HEK293 (cell line): ENCODE results near the gene PRRG4.

ENCODE experiments used
- CTCF ChIA-PET: fragments of 350-600 bp; formaldehyde crosslinking; extraction: SDS; loops from one replicate; lab custom pipeline; 2021; ENCODE audit warnings: antibody characterized with exemption; lab: Yijun Ruan, JAX
- POLR2A ChIA-PET: fragments of 300-600 bp; formaldehyde crosslinking; extraction: SDS; loops from one replicate; lab custom pipeline; 2020; ENCODE audit warnings: antibody characterized with exemption, inconsistent platforms; lab: Yijun Ruan, JAX
- H3K27ac ChIP-seq: fragments of 200-500 bp; sonication (Bioruptor generic); 2 replicates; pipeline ENCODE4 v1.5.1; 2014; ENCODE audit warnings: low read depth, low read length, control low read depth, inconsistent platforms; ENCODE audit errors: extremely low read depth
- H3K36me3 ChIP-seq, 2 experiments: fragments of 200-500 bp in 1 of 2; sonication (Bioruptor generic) in 1 of 2; 1 replicate in 1 of 2; 2 replicates in 1 of 2; pipeline ENCODE4 v1.5.1; 2014 to 2017; ENCODE audit warnings: inconsistent platforms in 2 of 2, low read length in 2 of 2; ENCODE audit not compliant: control insufficient read depth in 2 of 2, insufficient read depth in 1 of 2
- H3K4me1 ChIP-seq: fragments of 200-500 bp; sonication (Bioruptor generic); 2 replicates; pipeline ENCODE4 v1.5.1; 2014; ENCODE audit warnings: mild to moderate bottlenecking, low read length, inconsistent platforms; ENCODE audit not compliant: control insufficient read depth, insufficient read depth
- H3K4me3 ChIP-seq: 2 replicates; pipeline ENCODE4 v1.5.1; 2011; ENCODE audit warnings: low read depth, mild to moderate bottlenecking, control low read depth, low read length, moderate library complexity
- H3K9me3 ChIP-seq: fragments of 200-500 bp; sonication (Bioruptor generic); 2 replicates; pipeline ENCODE4 v1.5.1; 2014; ENCODE audit warnings: low read depth, low read length, inconsistent platforms; ENCODE audit not compliant: control insufficient read depth, insufficient read depth
- KLF16 ChIP-seq: fragments of 450-650 bp; formaldehyde crosslinking; IDR thresholded peaks from 2 replicates; pipeline ENCODE4 v1.5.1; 2017; ENCODE audit warnings: missing biosample characterization, missing genetic modification characterization
- KLF17 ChIP-seq: fragments of 450-650 bp; formaldehyde crosslinking; IDR thresholded peaks from 2 replicates; pipeline ENCODE4 v1.5.1; 2016; ENCODE audit warnings: missing biosample characterization, missing genetic modification characterization
- OVOL3 ChIP-seq: fragments of 450-650 bp; formaldehyde crosslinking; IDR thresholded peaks from 2 replicates; pipeline ENCODE4 v1.5.1; 2016; ENCODE audit warnings: missing biosample characterization, missing genetic modification characterization
- PRDM1 ChIP-seq: fragments of 450-650 bp; formaldehyde crosslinking; IDR thresholded peaks from 2 replicates; pipeline ENCODE4; 2016; ENCODE audit warnings: missing biosample characterization, missing genetic modification characterization
- PRDM10 ChIP-seq: fragments of 450-650 bp; formaldehyde crosslinking; IDR thresholded peaks from 2 replicates; pipeline ENCODE4 v1.5.1; 2016; ENCODE audit warnings: missing biosample characterization, missing genetic modification characterization
- ZBTB17 ChIP-seq: fragments of 450-650 bp; formaldehyde crosslinking; IDR thresholded peaks from 2 replicates; pipeline ENCODE4 v1.5.1; 2016; ENCODE audit warnings: missing biosample characterization, missing genetic modification characterization
- ZBTB20 ChIP-seq: fragments of 450-650 bp; formaldehyde crosslinking; IDR thresholded peaks from 2 replicates; pipeline ENCODE4 v1.5.1; 2016; ENCODE audit warnings: missing biosample characterization, missing genetic modification characterization
- ZBTB26 ChIP-seq: fragments of 450-650 bp; formaldehyde crosslinking; optimal IDR thresholded peaks from 2 replicates; pipeline ENCODE3; 2016; ENCODE audit warnings: missing biosample characterization, mild to moderate bottlenecking, missing genetic modification characterization
- ZBTB8A ChIP-seq: fragments of 450-650 bp; formaldehyde crosslinking; IDR thresholded peaks from 2 replicates; pipeline ENCODE4 v1.5.1; 2016; ENCODE audit warnings: missing biosample characterization, missing genetic modification characterization
- ZNF132 ChIP-seq: fragments of 450-650 bp; formaldehyde crosslinking; IDR thresholded peaks from 2 replicates; pipeline ENCODE4 v1.5.1; 2017; ENCODE audit warnings: missing biosample characterization, missing genetic modification characterization, borderline replicate concordance
- ZNF138 ChIP-seq: fragments of 450-650 bp; formaldehyde crosslinking; IDR thresholded peaks from 2 replicates; pipeline ENCODE4 v1.5.1; 2016; ENCODE audit warnings: missing biosample characterization, missing genetic modification characterization, borderline replicate concordance
- ZNF157 ChIP-seq: fragments of 450-650 bp; formaldehyde crosslinking; IDR thresholded peaks from 2 replicates; pipeline ENCODE4 v1.5.1; 2016; ENCODE audit warnings: missing biosample characterization, missing genetic modification characterization
- ZNF23 ChIP-seq: fragments of 450-650 bp; formaldehyde crosslinking; IDR thresholded peaks from 2 replicates; pipeline ENCODE4 v1.5.1; 2016; ENCODE audit warnings: missing biosample characterization, missing genetic modification characterization, borderline replicate concordance
- ZNF248 ChIP-seq: fragments of 450-650 bp; formaldehyde crosslinking; IDR thresholded peaks from 2 replicates; pipeline ENCODE4 v1.5.1; 2017; ENCODE audit warnings: missing biosample characterization, missing genetic modification characterization
- ZNF335 ChIP-seq: fragments of 450-650 bp; formaldehyde crosslinking; conservative IDR thresholded peaks from 2 replicates; pipeline ENCODE4 v1.5.1; 2016; ENCODE audit warnings: missing biosample characterization, missing genetic modification characterization
- ZNF341 ChIP-seq: fragments of 450-650 bp; formaldehyde crosslinking; IDR thresholded peaks from 2 replicates; pipeline ENCODE4; 2016; ENCODE audit warnings: low read depth, missing biosample characterization, missing genetic modification characterization
- ZNF518A ChIP-seq: fragments of 450-650 bp; formaldehyde crosslinking; conservative IDR thresholded peaks from 2 replicates; pipeline ENCODE4 v1.5.1; 2016; ENCODE audit warnings: low read depth, missing biosample characterization, missing genetic modification characterization
- ZNF623 ChIP-seq: fragments of 450-650 bp; formaldehyde crosslinking; IDR thresholded peaks from 2 replicates; pipeline ENCODE4 v1.5.1; 2016; ENCODE audit warnings: missing biosample characterization, missing genetic modification characterization
- ZNF791 ChIP-seq: fragments of 450-650 bp; formaldehyde crosslinking; IDR thresholded peaks from 2 replicates; pipeline ENCODE4 v1.5.1; 2016; ENCODE audit warnings: missing biosample characterization, missing genetic modification characterization
- ZNF792 ChIP-seq: fragments of 450-650 bp; formaldehyde crosslinking; IDR thresholded peaks from 2 replicates; pipeline ENCODE4 v1.5.1; 2016; ENCODE audit warnings: missing biosample characterization, missing genetic modification characterization
- ZSCAN16 ChIP-seq: fragments of 450-650 bp; formaldehyde crosslinking; IDR thresholded peaks from 2 replicates; pipeline ENCODE4 v1.5.1; 2016; ENCODE audit warnings: missing biosample characterization, missing genetic modification characterization
- ZSCAN18 ChIP-seq: fragments of 450-650 bp; formaldehyde crosslinking; IDR thresholded peaks from 2 replicates; pipeline ENCODE4 v1.5.1; 2016; ENCODE audit warnings: missing biosample characterization, missing genetic modification characterization
- ZXDB ChIP-seq: fragments of 450-650 bp; formaldehyde crosslinking; IDR thresholded peaks from 2 replicates; pipeline ENCODE4 v1.5.1; 2016; ENCODE audit warnings: missing biosample characterization, missing genetic modification characterization

The PRRG4 gene

GRCh38 chr11:32829157-32829679 lies 509 bp upstream of the PRRG4 start:
- POLR2A ChIA-PET, result interaction anchor here (1.9 kb wide), 1 partner anchor 9 kb away, joined by 6 read pairs; no protein-coding TSS in a partner anchor
- Histone ChIP-seq H3K4me3 (peak overlapping the region; percentile 72), H3K27ac (peak overlapping the region; percentile 79; the same call in 1 of the 2 replicates), H3K4me1 (no peaks in the 10 kb centered on the region), H3K36me3 (peaks cover 0 to 16% of the 10 kb centered on the region in 2 experiments; a peak in 1 of 3 replicates), H3K9me3 (no peaks in the 10 kb centered on the region)
- TF ChIP-seq PRDM1 (tag by site-specific recombination), result no peak
- peak; percentile 96 for TF ChIP-seq ZBTB17
- TF ChIP-seq KLF17 (tag by site-specific recombination), result 0 out of 2 replicates have a peak, but pooled peaks have one; percentile 5
- TF ChIP-seq ZXDB (tag by site-specific recombination), result peak; percentile 39; the same call in 1 of the 2 replicates
- CTCF ChIA-PET, result no interaction called here

- CTCF ChIA-PET, result interaction anchor here (0.7 to 1.7 kb wide), 2 partner anchors 103 to 235 kb away, joined by 4 to 6 read pairs; no protein-coding TSS in a partner anchor
- Histone ChIP-seq H3K36me3 (peaks cover 0 to 23% of the 10 kb centered on the region in 2 experiments; a peak in 1 of 3 replicates), H3K4me1 (no peaks in the 10 kb centered on the region), H3K27ac (peak overlapping the region; percentile 79; the same call in 1 of the 2 replicates), H3K4me3 (peak overlapping the region; percentile 72), H3K9me3 (no peaks in the 10 kb centered on the region)
- POLR2A ChIA-PET, result interaction anchor here (1.9 kb wide), 1 partner anchor 8 kb away, joined by 6 read pairs; no protein-coding TSS in a partner anchor
- no peak for TF ChIP-seq PRDM10
- no peak for TF ChIP-seq ZNF157 (tag by site-specific recombination)
- no peak for TF ChIP-seq ZNF623 (tag by site-specific recombination)
- peak; percentile 76 for TF ChIP-seq ZNF335 (tag by site-specific recombination)
- TF ChIP-seq ZNF791, result no peak
- TF ChIP-seq ZBTB8A (tag by site-specific recombination), result peak; percentile 33; the same call in 1 of the 2 replicates
- TF ChIP-seq ZNF23 (tag by site-specific recombination), result no peak
- no peak for TF ChIP-seq KLF16
- TF ChIP-seq ZSCAN16 (tag by site-specific recombination), result no peak
- TF ChIP-seq OVOL3 (tag by site-specific recombination), result no peak
- no peak for TF ChIP-seq ZNF248 (tag by site-specific recombination)
- no peak for TF ChIP-seq ZBTB26 (tag by site-specific recombination)
- TF ChIP-seq ZBTB20 (tag by site-specific recombination), result 0 out of 2 replicates have a peak, but pooled peaks have one; percentile 13
- TF ChIP-seq ZSCAN18 (tag by site-specific recombination), result no peak
- TF ChIP-seq ZNF518A, result no peak
- no peak for TF ChIP-seq ZNF792 (tag by site-specific recombination)
- TF ChIP-seq ZNF341 (tag by site-specific recombination), result no peak
- no peak for TF ChIP-seq ZNF138 (tag by site-specific recombination)
- no peak for TF ChIP-seq ZNF132 (tag by site-specific recombination)
These were observed 649 bp downstream of the PRRG4 start for GRCh38 chr11:32830413-32830738.
